AG09309 (cell line): Measurements from ENCODE around the gene ABCB10.
"Not testable (repeated sequence)": the region's sequence is repeated elsewhere in the genome, so short reads cannot be mapped to it uniquely, and the experiment has no call there.

Experiments
- DNase-seq: peaks from one replicate; pipeline ENCODE4 v3.0.0-alpha.2; 2010; ENCODE audit warnings: low read depth
- H3K4me3 ChIP-seq: 2 replicates; pipeline ENCODE4 v1.5.1; 2011; ENCODE audit warnings: mild to moderate bottlenecking, low read depth, low read length, moderate library complexity; ENCODE audit not compliant: control insufficient read depth
- CTCF ChIP-seq: IDR thresholded peaks from 2 replicates; pipeline ENCODE4 v1.5.1; 2011; ENCODE audit warnings: mild to moderate bottlenecking, low read depth, low read length, inconsistent platforms; ENCODE audit not compliant: insufficient read depth, control insufficient read depth; ENCODE audit errors: missing control alignments

The ABCB10 gene

GRCh38 chr1:229562686-229563085 is 4.2 kb upstream of the ABCB10 start:
- no peak for TF ChIP-seq CTCF
- no peak for DNase-seq
- no peak overlapping the region for H3K4me3 ChIP-seq

DNA sequence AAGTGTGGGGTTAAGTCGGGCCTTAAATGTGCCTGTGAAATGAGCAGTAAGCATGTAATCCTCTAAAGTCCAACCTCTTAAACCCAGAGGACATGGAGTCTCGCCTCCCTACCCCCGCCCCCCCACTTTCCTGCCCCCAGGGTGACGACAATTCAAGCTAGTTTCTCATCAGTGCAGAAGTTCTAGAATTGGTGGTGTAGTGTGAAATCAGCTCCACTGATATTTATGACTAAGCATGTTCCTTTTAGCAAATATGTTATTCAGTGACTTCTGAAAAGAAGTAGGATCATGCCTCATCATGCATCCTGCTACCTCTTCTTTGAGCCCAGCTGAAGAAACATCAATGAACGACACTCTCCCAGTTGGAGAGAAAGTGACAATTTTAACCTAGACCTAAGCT is 2.6 kb upstream of the ABCB10 start:
- no peak for DNase-seq
- no peak for TF ChIP-seq CTCF
- H3K4me3 ChIP-seq: no peak overlapping the region

DNA sequence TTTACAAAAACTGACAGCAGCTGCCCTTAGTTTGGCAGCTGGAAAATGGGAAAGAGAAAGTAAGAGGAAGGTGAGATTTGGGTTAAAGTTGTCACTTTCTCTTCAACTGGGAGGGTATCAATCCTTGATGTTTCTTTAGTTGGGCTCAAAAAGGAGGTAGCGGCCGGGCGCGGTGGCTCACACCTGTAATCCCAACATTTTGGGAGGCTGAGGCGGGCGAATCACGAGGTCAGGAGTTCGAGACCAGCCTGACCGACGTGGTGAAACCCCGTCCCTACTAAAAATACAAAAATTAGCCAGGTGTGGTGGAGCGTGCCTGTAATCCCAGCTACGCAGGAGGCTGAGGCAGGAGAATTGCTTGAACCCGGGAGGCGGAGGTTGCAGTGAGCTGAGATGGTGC is 1.6 kb upstream of the ABCB10 start:
- DNase-seq, H3K4me3 ChIP-seq: not testable (repeated sequence)

- peak overlapping the region; percentile 71 for H3K4me3 ChIP-seq
- not testable (repeated sequence) for DNase-seq
These were observed 862 bp upstream of the ABCB10 start for GRCh38 chr1:229559336-229559801.

DNA sequence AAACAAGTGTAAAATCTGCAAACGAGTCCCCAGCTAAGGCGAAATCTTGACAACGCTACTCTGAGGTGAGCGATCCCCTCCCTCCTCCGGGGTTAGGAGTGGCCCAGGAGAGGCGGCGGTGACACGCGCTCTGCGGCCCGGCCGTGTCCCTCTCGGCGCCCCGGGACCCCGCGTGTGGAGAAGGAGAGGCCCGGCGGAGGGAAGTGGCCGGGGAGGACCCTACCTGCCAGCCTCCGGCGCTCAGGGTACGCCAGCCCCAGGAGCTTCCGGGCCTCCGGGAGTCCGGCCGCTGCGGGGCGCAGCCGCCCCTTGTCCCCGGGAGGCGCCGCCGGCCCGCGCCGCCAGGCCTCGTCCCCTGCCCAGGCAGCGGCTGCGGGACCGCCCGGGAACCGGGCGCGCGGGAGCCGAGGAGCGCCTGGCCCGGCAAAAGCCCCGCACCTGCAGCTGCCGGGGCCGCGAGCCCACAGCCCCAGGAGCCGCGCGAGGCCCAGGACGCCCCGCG is 543 bp downstream of the ABCB10 start:
- no peak for DNase-seq
- TF ChIP-seq CTCF: no peak

GRCh38 chr1:229557200-229557850 is 1.2 kb downstream of the ABCB10 start:
- peak overlapping the region; percentile 71 for H3K4me3 ChIP-seq
- no peak for TF ChIP-seq CTCF
- no peak for DNase-seq

More for the DNA sequence above, 543 bp downstream of the ABCB10 start:
- peak overlapping the region; percentile 71 for H3K4me3 ChIP-seq

DNA sequence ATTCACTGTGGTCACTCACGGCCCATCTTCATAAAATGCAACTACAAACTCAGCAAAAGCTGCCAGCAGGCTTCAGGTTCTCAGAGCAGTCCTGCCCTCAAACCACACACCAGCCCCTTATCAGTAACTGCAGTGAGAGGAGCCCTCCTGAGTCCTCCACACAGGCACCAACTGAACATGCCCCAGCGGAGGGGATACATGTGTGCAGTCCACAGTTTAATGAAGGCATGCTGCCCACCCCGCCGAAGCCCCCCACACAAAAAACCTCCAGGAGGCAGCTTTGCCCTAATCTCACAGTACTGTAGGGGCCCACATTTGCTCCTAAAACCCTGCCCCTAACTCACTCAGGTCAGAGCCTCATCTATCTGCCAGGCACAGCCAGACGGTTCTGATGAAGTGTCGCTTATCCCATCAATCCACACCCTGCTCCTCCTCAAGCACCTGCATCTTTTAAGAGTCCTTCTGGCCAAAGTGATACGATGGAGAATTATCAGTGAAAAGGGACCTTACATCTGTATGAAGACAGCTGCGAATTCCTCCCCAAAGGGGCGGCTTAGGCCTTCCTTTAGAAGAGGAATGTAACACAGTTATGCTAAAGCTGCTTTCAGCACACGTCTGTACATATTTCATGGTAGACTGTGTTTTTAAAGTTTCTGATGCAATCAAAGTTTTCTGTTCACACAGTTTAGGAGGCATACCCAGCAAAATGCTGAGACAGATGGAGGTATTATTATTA is 3.5 kb downstream of the ABCB10 start:
- no peak for TF ChIP-seq CTCF
- H3K4me3 ChIP-seq: no peak overlapping the region
- DNase-seq: no peak

- DNase-seq: no peak
- no peak for TF ChIP-seq CTCF
- no peak overlapping the region for H3K4me3 ChIP-seq
These were observed 4.8 kb downstream of the ABCB10 start for GRCh38 chr1:229553621-229554130.
